NCI-H2107 (cell line): ENCODE results near the gene MYCBPAP.
"Not testable (repeated sequence)": the region's sequence is repeated elsewhere in the genome, so short reads cannot be mapped to it uniquely, and the experiment has no call there.

Experiments
- DNase-seq: peaks from one replicate; lab custom pipeline; 2025; lab: John Stamatoyannopoulos, UW

Gene MYCBPAP

GRCh38 chr17:50472286-50472685, 36.0 kb upstream of the MYCBPAP start:
- DNase-seq = no peak

GRCh38 chr17:50472761-50473161, 35.5 kb upstream of the MYCBPAP start:
- not testable (repeated sequence) for DNase-seq

GRCh38 chr17:50473901-50474300, 34.3 kb upstream of the MYCBPAP start:
- DNase-seq = no peak

GRCh38 chr17:50474523-50474922, 33.7 kb upstream of the MYCBPAP start:
- DNase-seq = no peak

- no peak for DNase-seq
These were observed 32.9 kb upstream of the MYCBPAP start for GRCh38 chr17:50475362-50475761.

GRCh38 chr17:50475775-50476544, 32.3 kb upstream of the MYCBPAP start:
- DNase-seq = not testable (repeated sequence)

- DNase-seq = no peak
These were observed 31.5 kb upstream of the MYCBPAP start for GRCh38 chr17:50476545-50477315.

- DNase-seq = no peak
These were observed 30.3 kb upstream of the MYCBPAP start for GRCh38 chr17:50477976-50478375.

- DNase-seq = peak; percentile 80
These were observed 29.6 kb upstream of the MYCBPAP start, which contains the start of gene RSAD1 for GRCh38 chr17:50478391-50479381. TSS of gene RSAD1 (plus strand) at chr17:50478860. CDS start at chr17:50478885, 25 bp downstream.

GRCh38 chr17:50479522-50480141, 28.6 kb upstream of the MYCBPAP start:
- peak; percentile 44 for DNase-seq

GRCh38 chr17:50480142-50480764, 28.0 kb upstream of the MYCBPAP start:
- DNase-seq = no peak

- DNase-seq = no peak
These were observed 27.3 kb upstream of the MYCBPAP start for GRCh38 chr17:50480854-50481490.

- no peak for DNase-seq
These were observed 26.6 kb upstream of the MYCBPAP start for GRCh38 chr17:50481648-50482047.

- DNase-seq = no peak
These were observed 26.1 kb upstream of the MYCBPAP start for GRCh38 chr17:50482110-50482509.

GRCh38 chr17:50482516-50482915, 25.7 kb upstream of the MYCBPAP start:
- DNase-seq = peak; percentile 55

GRCh38 chr17:50483266-50483665, 25.0 kb upstream of the MYCBPAP start:
- no peak for DNase-seq

GRCh38 chr17:50484386-50485155, 23.7 kb upstream of the MYCBPAP start:
- DNase-seq = no peak

- no peak for DNase-seq
These were observed 20.8 kb upstream of the MYCBPAP start for GRCh38 chr17:50487213-50488096.

- DNase-seq = no peak
These were observed 19.4 kb upstream of the MYCBPAP start for GRCh38 chr17:50488880-50489279.
